ENCODE measurements around the gene MT1HL1.

GRCh38 chr1:237033061-237033460 is 28.8 kb upstream of the MT1HL1 start:
- TF ChIP-seq CTCF (IDR thresholded peaks at IDR 0.05; ENCODE audit: low read depth, low read length), result no peak
- no peak for TF ChIP-seq POLR2A (IDR thresholded peaks at IDR 0.05; ENCODE audit: extremely low read depth, insufficient read length)
- TF ChIP-seq MYC (IDR thresholded peaks at IDR 0.05; ENCODE audit: low read depth, low read length), result no peak
- TF ChIP-seq MAX (IDR thresholded peaks at IDR 0.05; ENCODE audit: low read depth, low read length), result no peak

Measured in NB4 (cell line).